Mucosa of stomach (tissue), 1 donor: Measurements from ENCODE around the gene COL6A2.
A peak's percentile ranks its signal among the peaks of the same experiment; 100 is the strongest.

ENCODE experiments used
- H3K27me3 ChIP-seq: one replicate; pipeline ENCODE4 v1.7.0; 2013; ENCODE audit warnings: mild to moderate bottlenecking, low read length; ENCODE audit not compliant: control insufficient read depth, insufficient read depth
- H3K36me3 ChIP-seq: one replicate; pipeline ENCODE4 v1.7.0; 2013; ENCODE audit warnings: low read length; ENCODE audit not compliant: control insufficient read depth, insufficient read depth
- H3K4me1 ChIP-seq: one replicate; pipeline ENCODE4 v1.7.0; 2013; ENCODE audit warnings: mild to moderate bottlenecking, low read length; ENCODE audit not compliant: control insufficient read depth, insufficient read depth
- H3K4me3 ChIP-seq: one replicate; pipeline ENCODE4 v1.7.0; 2013; ENCODE audit warnings: low read length
- H3K9ac ChIP-seq: one replicate; pipeline ENCODE4 v1.7.0; 2013; ENCODE audit warnings: mild to moderate bottlenecking, low read length, moderate library complexity
- H3K9me3 ChIP-seq: one replicate; pipeline ENCODE4 v1.7.0; 2013; ENCODE audit warnings: mild to moderate bottlenecking, low read length, moderate library complexity; ENCODE audit not compliant: control insufficient read depth
- donor health status: Pancreatic carcinoma.

The COL6A2 gene

GRCh38 chr21:46097336-46098293 is at the start of gene COL6A2:
Gene COL6A2 (plus strand): TSS chr21:46098112.
- H3K9me3 ChIP-seq, result no peaks in the 10 kb centered on the region
- peak within 1 kb of the TSS; percentile 43 for H3K9ac ChIP-seq
- peaks cover 23% of the 10 kb centered on the region for H3K27me3 ChIP-seq
- H3K4me3 ChIP-seq, result no peak within 1 kb of the TSS
- no peaks in the 10 kb centered on the region for H3K4me1 ChIP-seq
- H3K36me3 ChIP-seq, result no peaks in the 10 kb centered on the region

- Histone ChIP-seq H3K9ac (no peak overlapping the region), H3K4me1 (peaks cover 7% of the 10 kb centered on the region), H3K27me3 (no peaks in the 10 kb centered on the region), H3K9me3 (no peaks in the 10 kb centered on the region), H3K36me3 (no peaks in the 10 kb centered on the region), H3K4me3 (no peak overlapping the region)
Measured at GRCh38 chr21:46048926-46049889, 48.7 kb upstream of the COL6A2 start.

- peaks cover 7% of the 10 kb centered on the region for H3K4me1 ChIP-seq
- H3K36me3 ChIP-seq, result no peaks in the 10 kb centered on the region
- no peaks in the 10 kb centered on the region for H3K9me3 ChIP-seq
- no peak overlapping the region for H3K4me3 ChIP-seq
- no peaks in the 10 kb centered on the region for H3K27me3 ChIP-seq
- no peak overlapping the region for H3K9ac ChIP-seq
Measured at GRCh38 chr21:46049890-46050667, 47.8 kb upstream of the COL6A2 start.

- Histone ChIP-seq H3K9ac (no peak overlapping the region), H3K4me1 (peaks cover 14% of the 10 kb centered on the region), H3K9me3 (no peaks in the 10 kb centered on the region), H3K27me3 (no peaks in the 10 kb centered on the region), H3K4me3 (no peak overlapping the region), H3K36me3 (no peaks in the 10 kb centered on the region)
Measured at GRCh38 chr21:46050668-46051378, 47.1 kb upstream of the COL6A2 start.

- Histone ChIP-seq H3K9ac (no peak overlapping the region), H3K9me3 (no peaks in the 10 kb centered on the region), H3K27me3 (no peaks in the 10 kb centered on the region), H3K36me3 (no peaks in the 10 kb centered on the region), H3K4me3 (no peak overlapping the region), H3K4me1 (peaks cover 15% of the 10 kb centered on the region)
Measured at GRCh38 chr21:46051379-46051770, 46.5 kb upstream of the COL6A2 start.

- H3K4me1 ChIP-seq, result peaks cover 18% of the 10 kb centered on the region
- H3K27me3 ChIP-seq, result no peaks in the 10 kb centered on the region
- no peaks in the 10 kb centered on the region for H3K36me3 ChIP-seq
- H3K4me3 ChIP-seq, result no peak overlapping the region
- no peaks in the 10 kb centered on the region for H3K9me3 ChIP-seq
- H3K9ac ChIP-seq, result no peak overlapping the region
Measured at GRCh38 chr21:46051821-46052675, 45.9 kb upstream of the COL6A2 start.

GRCh38 chr21:46052703-46053651 is 44.9 kb upstream of the COL6A2 start:
- H3K4me1 ChIP-seq, result peaks cover 20% of the 10 kb centered on the region
- no peaks in the 10 kb centered on the region for H3K36me3 ChIP-seq
- H3K9ac ChIP-seq, result no peak overlapping the region
- H3K9me3 ChIP-seq, result no peaks in the 10 kb centered on the region
- H3K4me3 ChIP-seq, result no peak overlapping the region
- H3K27me3 ChIP-seq, result no peaks in the 10 kb centered on the region

- H3K4me1 ChIP-seq, result peaks cover 20% of the 10 kb centered on the region
- H3K4me3 ChIP-seq, result no peak overlapping the region
- H3K9ac ChIP-seq, result no peak overlapping the region
- H3K27me3 ChIP-seq, result no peaks in the 10 kb centered on the region
- H3K36me3 ChIP-seq, result no peaks in the 10 kb centered on the region
- no peaks in the 10 kb centered on the region for H3K9me3 ChIP-seq
Measured at GRCh38 chr21:46054031-46054430, 43.9 kb upstream of the COL6A2 start.

- no peak overlapping the region for H3K9ac ChIP-seq
- no peaks in the 10 kb centered on the region for H3K9me3 ChIP-seq
- no peaks in the 10 kb centered on the region for H3K27me3 ChIP-seq
- H3K36me3 ChIP-seq, result no peaks in the 10 kb centered on the region
- H3K4me1 ChIP-seq, result peaks cover 20% of the 10 kb centered on the region
- no peak overlapping the region for H3K4me3 ChIP-seq
Measured at GRCh38 chr21:46054451-46054881, 43.4 kb upstream of the COL6A2 start.

GRCh38 chr21:46055863-46056281 is 42.0 kb upstream of the COL6A2 start:
- Histone ChIP-seq H3K4me1 (peaks cover 15% of the 10 kb centered on the region), H3K9me3 (no peaks in the 10 kb centered on the region), H3K36me3 (no peaks in the 10 kb centered on the region), H3K4me3 (no peak overlapping the region), H3K27me3 (no peaks in the 10 kb centered on the region), H3K9ac (no peak overlapping the region)
